CD4-positive, alpha-beta T cell treated with Interleukin-21 for 1 hour (primary cell): ENCODE measurements around the gene HLF.
"Not testable (repeated sequence)": the region's sequence is repeated elsewhere in the genome, so short reads cannot be mapped to it uniquely, and the experiment has no call there.

Source experiments
- DNase-seq: peaks from one replicate; pipeline ENCODE4 v3.0.0-alpha.2; 2020

Gene HLF

DNA sequence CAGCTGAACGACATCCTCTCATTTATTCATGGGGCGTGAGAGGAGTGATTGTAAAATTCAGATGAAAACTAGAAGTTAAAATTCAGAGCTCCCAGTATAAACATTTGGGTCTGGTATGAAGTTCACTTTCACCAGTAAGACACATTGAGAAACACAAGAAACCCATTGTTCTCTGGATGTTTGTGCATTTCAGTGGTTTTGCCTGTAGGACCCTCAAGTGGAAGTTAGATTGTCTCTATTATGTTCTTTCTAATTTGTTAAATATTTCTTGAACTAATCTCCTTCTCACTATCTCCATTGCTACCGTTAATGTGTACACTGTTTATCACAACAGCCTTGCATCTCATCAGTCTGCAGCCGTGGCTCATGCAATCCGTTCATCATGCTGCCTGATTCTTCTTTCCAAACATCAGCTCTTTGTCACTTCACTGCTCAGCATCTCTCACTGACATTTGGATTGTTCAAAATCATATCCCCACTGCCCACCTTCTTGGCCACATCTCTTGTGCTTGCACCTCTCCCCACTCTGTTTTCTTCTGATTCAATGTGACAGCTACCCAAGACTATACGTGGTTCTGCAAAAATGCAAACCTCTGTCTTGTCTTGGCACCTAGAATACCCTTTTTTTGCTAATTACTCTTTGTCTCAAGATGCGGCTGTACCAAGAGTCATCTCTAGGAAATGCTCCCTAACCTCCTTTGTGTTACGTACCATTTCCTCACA is 49.5 kb downstream of the HLF start:
- DNase-seq: no peak

DNA sequence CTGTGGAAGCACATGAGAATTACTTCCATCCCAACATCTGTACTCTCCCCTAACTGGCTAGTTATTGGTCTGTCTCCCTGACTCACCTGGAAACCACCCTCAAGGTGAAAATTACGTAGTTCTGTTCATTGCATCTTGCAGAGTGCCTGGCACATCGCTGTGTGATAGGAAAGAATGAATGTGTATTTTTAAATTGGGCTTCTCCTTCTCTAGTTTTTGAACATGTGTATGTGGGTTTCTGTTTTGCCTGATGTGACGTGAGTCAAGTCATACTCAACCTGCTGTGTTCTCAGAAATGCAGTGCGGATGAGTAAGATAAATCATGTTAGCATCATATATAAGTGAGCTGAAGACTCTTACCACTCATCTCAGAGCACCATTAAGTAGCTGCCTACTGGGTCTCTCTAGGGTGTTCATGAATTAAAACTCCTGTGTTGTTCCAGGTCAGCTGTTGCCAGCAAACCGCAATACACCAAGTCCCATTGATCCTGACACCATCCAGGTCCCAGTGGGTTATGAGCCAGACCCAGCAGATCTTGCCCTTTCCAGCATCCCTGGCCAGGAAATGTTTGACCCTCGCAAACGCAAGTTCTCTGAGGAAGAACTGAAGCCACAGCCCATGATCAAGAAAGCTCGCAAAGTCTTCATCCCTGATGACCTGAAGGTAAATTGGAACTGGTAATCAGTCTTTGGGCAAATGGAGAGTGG is 50.2 kb downstream of the HLF start:
- no peak for DNase-seq

DNA sequence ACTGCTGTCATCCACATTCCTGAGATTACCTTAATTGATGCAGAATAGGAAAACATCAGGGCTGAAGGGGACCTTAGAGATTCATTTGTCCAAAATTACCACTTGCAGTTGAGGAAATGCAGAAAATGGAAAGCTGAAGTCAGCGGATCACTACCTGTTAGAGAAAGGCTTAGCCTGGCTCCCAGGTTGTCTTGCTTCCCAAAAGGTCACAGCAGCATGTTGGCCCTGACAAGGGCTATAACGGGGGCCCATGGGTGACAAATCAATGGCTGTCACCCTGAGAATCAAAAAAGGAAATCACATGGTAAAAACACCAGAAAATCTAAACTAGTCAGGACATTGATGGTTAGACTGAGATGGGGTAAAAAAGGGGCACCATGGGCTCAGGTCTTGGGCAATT is 51.7 kb downstream of the HLF start:
- DNase-seq: no peak

DNA sequence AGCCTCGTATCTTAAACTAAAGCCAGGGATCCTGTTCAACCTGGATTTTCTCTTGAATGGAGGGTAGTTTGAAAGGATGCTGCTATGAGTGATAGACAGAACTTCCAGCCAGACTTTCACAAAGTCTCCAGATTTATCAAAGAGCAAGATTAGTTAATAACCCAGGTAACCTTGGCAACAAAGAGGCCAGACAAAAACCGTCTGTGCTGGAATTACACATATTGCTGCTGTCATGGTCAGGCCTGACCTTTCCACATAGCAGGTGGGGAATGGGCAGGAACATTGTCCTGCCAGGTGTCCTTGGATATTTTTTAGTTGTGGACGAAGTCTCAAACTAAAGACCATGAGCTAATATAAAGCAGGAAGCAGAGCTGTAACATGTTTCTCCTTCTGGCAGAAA is 52.5 kb downstream of the HLF start:
- DNase-seq: no peak

DNA sequence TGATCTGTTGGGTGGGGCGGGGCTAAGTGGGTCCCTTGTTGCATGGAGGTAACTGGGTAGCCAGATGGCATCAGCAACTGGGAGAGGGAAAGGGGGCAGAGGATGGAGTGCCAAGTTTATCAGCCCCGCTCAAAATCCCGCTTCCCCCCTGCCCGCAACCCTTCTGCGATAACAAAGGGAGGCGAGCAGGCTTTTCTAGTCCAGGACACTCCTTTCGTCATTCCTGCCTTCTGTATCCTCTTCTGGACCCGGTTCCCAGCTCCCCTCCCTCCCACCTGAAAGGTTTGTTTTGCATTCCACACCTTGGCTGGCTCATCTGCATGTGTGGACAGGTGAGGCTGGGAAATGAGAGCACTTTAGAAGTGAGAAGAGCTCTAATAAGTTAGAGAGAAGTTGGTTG is 53.3 kb downstream of the HLF start:
- no peak for DNase-seq

DNA sequence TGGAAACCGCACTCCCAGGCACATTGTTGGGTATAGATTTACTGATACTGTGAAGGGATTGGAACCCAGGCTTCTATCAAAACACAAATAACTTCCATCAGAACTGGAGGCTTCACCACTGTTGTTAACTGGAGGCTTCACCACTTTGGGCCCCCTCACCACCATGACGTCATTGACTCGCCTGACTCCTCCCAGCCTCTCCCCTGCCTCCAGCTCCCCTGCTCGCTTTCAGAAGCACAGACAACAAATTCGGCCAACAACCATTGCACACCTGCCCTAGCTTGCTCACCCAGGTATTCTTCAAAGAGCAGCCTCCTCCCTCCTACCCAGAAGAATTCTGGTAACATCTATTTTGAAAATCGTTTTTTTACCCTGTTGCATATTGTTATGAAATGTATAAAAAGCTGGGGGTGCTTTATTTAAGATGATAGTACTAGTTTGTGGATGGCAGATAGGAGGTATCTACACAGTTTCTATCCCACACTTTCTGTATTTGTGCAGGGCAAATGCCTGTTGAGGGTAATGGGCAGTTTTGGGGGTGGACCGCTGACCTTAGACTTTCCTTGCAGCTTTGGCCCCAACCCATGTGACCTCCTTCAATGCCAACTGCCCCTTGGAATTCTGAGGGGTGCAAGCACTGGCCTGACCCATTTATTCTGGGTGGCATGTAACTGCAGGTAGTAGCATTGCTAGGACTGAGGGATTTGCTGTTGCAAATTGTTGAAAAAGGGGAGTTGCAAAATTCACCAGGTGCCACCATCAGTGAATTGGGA is 54.1 kb downstream of the HLF start:
- DNase-seq: no peak

DNA sequence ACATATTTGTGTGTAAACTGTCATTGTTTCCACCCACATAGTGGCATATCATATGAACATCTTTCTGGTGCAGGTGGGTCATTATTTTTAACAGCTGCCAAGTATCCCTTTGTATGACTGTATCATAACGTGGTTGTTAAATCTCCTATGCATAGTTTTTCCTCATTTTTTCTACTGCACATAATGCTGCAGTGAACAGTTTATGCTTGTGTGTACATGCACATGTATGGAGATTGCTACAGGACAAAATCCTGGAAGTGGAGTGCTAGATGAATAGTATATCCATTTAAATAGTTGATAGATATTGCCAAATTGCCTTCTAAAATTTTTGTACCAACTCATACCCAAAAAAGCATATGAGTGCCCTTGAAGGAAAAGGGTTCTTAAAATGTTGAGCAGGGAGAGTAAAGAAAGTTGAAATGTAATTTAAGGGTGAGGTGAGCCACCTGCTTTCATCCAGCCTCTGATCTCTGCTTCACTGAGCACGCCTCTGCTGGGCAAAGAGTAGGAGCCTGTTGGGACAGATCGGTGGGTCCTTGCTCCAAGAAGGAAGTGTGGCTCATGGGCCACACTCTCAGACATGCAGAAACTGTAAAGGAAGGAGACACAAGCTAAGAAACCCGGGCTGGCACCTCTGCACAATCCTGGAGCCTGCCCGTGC is 55.3 kb downstream of the HLF start:
- no peak for DNase-seq

DNA sequence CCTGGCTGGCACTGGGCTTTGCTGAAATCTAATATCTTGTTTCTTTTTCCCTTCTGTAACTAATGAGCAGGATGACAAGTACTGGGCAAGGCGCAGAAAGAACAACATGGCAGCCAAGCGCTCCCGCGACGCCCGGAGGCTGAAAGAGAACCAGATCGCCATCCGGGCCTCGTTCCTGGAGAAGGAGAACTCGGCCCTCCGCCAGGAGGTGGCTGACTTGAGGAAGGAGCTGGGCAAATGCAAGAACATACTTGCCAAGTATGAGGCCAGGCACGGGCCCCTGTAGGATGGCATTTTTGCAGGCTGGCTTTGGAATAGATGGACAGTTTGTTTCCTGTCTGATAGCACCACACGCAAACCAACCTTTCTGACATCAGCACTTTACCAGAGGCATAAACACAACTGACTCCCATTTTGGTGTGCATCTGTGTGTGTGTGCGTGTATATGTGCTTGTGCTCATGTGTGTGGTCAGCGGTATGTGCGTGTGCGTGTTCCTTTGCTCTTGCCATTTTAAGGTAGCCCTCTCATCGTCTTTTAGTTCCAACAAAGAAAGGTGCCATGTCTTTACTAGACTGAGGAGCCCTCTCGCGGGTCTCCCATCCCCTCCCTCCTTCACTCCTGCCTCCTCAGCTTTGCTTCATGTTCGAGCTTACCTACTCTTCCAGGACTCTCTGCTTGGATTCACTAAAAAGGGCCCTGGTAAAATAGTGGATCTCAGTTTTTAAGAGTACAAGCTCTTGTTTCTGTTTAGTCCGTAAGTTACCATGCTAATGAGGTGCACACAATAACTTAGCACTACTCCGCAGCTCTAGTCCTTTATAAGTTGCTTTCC is 56.0 kb downstream of the HLF start:
- DNase-seq: no peak

DNA sequence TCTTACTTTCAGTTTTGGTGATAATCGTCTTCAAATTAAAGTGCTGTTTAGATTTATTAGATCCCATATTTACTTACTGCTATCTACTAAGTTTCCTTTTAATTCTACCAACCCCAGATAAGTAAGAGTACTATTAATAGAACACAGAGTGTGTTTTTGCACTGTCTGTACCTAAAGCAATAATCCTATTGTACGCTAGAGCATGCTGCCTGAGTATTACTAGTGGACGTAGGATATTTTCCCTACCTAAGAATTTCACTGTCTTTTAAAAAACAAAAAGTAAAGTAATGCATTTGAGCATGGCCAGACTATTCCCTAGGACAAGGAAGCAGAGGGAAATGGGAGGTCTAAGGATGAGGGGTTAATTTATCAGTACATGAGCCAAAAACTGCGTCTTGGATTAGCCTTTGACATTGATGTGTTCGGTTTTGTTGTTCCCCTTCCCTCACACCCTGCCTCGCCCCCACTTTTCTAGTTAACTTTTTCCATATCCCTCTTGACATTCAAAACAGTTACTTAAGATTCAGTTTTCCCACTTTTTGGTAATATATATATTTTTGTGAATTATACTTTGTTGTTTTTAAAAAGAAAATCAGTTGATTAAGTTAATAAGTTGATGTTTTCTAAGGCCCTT is 56.8 kb downstream of the HLF start:
- DNase-seq: no peak

DNA sequence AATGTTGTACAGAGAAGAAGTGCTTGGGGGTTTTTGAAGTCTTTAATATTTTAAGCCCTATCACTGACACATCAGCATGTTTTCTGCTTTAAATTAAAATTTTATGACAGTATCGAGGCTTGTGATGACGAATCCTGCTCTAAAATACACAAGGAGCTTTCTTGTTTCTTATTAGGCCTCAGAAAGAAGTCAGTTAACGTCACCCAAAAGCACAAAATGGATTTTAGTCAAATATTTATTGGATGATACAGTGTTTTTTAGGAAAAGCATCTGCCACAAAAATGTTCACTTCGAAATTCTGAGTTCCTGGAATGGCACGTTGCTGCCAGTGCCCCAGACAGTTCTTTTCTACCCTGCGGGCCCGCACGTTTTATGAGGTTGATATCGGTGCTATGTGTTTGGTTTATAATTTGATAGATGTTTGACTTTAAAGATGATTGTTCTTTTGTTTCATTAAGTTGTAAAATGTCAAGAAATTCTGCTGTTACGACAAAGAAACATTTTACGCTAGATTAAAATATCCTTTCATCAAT is 57.8 kb downstream of the HLF start:
- DNase-seq: no peak

DNA sequence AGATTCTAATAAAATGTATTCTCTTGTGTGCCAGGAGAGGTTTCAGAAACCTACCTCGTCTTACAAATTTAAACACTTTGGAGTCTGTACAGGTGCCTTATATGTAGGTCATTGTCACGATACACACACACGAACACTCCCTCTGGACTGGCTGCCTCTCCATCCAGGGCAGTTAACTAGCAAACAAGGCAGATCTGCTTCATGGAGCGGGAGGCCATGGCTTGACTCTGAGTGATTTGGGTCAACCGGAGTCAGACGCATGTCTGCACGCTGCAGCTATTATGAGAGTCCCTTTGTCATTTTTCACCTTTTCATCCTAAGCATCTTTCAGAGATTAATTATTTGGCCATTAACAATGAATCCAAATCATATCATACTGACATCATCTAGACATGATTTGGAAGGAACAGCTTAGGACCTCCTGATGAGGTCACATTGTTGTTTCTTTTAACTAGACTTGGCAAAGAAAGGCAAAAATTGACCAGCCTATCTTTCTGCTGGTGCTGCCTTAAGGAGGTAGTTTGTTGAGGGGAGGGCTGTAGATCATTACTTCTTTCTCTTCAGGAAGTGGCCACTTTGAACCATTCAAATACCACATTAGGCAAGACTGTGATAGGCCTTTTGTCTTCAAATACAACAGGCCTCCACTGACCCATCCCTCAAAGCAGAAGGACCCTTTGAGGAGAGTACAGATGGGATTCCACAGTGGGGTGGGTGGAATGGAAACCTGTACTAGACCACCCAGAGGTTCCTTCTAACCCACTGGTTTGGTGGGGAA is 58.9 kb downstream of the HLF start:
- no peak for DNase-seq

DNA sequence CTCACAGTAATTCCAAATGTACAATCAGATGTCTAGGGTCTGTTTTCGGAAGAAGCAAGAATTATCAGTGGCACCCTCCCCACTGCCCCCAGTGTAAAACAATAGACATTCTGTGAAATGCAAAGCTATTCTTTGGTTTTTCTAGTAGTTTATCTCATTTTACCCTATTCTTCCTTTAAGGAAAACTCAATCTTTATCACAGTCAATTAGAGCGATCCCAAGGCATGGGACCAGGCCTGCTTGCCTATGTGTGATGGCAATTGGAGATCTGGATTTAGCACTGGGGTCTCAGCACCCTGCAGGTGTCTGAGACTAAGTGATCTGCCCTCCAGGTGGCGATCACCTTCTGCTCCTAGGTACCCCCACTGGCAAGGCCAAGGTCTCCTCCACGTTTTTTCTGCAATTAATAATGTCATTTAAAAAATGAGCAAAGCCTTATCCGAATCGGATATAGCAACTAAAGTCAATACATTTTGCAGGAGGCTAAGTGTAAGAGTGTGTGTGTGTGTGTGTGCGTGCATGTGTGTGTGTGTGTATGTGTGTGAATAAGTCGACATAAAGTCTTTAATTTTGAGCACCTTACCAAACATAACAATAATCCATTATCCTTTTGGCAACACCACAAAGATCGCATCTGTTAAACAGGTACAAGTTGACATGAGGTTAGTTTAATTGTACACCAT is 59.7 kb downstream of the HLF start:
- peak; percentile 20 for DNase-seq

DNA sequence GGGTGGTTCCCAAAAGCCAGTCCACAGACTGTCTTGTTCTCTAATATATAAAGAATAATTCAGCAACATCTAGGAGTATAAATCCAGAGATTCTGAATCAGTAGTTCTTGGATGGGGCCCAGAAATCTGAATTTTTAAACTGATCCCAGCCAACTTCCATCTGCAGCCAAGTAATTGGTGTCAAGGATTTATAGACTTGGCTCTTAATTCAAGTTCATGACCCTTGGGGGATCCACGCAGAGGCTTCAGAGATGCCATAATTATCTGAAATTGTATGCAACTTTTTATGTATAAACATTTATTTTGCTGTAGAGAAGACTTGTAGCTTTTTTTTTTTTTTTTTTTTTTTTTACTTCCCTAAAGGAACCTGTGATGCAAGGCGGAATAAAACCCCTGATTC is 60.6 kb downstream of the HLF start:
- DNase-seq: no peak

DNA sequence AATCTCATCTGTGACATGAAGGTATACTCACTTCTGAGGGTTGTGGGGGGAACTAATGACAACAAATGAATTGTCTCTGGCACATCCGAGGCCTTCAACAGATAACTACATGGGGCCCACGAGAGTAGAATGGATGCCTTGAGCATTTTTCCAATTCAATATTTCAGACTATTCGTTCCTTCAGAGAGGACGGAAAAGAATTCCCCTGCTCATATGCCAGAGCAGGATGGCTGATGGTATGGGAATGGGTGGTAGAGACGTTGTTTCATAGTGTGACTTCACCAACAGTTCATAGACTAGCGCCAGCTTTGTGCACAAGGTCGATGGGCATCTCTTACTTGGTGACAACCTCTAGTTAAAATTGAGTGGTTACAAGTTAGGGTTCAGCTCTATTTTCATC is 61.3 kb downstream of the HLF start:
- no peak for DNase-seq

DNA sequence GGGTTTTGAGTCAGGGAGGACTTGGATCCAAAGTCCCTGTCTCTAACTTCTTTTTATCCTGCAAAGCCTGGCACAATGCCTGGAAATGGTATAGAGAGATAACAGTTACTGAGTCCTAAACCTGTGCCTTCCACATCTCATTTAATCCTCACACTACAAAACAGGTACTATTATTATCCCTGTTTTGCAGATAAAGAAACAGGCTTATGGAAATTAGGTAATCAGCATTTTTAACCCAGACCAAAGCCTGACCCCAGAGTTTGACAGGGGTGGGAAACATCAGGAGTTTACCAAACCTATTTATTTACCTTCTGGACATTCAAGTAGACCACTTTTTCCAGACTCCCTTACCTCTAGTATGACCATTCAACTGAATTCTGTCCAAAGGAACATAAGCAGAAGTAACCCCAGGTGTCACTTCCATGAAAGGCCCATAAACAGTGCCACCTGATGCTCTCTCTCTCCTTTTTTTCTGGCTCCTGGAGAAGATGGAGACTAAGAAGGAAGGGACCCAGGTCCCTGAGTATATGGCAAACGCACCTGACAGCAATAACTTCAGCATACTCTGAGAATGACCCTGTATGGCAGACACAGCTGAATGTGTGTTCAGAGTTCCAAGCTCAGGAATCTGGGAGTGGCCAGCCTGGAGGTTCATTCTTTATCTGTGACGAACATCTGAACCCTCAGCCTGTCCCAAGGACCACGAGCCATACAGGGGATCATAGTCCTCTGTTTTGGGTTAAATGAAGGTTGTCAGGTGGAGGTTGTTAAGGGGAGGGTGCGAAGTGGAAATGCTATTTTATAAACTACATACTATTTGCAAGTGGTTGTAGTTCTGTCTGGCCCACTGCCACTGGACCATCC is 62.7 kb downstream of the HLF start:
- DNase-seq: no peak

DNA sequence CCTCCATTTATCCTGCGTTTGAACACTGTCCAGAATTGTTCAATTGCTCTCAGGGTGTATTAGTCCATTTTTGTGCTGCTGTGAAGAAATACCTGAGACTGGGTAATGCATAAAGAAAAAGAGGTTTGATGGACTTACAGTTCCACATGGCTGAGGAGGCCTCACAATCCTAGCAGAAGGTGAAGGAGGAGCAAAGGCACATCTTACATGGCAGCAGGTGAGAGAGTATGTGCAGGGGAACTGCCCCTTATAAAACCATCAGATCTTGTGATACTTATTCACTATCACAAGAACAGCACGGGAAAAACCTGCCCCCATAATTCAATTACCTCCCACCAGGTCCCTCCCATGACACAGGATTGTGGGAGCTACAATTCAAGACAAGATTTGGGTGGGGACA is 63.8 kb downstream of the HLF start:
- DNase-seq: not testable (repeated sequence)

DNA sequence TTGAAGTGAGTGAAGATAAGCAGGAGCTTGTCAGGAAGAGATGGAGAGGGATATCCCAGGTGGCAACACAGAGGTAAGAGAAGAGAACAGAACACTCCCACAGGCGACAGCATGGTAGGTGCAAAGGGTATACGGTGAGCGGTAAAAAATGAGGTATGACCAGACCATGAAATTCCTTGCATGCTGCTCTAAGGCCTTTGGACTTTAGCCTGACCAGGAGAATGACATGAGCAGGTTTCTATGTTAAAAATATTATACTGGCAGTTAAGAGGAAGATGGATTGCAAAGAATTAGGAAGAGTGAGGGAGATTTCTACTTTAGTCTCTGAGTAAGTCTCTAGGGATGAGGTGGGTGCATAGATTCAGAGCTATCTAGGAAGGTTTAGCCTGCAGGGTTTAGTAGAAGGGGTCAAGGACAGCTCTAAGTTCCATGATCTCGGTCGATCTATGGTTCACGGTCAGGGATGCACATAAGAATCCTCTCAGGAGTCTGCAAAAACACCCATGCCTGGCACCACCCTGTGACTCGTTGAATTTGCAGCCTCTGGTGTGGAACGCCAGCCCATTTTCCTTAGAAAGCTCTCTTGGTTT is 65.7 kb downstream of the HLF start:
- DNase-seq: no peak

DNA sequence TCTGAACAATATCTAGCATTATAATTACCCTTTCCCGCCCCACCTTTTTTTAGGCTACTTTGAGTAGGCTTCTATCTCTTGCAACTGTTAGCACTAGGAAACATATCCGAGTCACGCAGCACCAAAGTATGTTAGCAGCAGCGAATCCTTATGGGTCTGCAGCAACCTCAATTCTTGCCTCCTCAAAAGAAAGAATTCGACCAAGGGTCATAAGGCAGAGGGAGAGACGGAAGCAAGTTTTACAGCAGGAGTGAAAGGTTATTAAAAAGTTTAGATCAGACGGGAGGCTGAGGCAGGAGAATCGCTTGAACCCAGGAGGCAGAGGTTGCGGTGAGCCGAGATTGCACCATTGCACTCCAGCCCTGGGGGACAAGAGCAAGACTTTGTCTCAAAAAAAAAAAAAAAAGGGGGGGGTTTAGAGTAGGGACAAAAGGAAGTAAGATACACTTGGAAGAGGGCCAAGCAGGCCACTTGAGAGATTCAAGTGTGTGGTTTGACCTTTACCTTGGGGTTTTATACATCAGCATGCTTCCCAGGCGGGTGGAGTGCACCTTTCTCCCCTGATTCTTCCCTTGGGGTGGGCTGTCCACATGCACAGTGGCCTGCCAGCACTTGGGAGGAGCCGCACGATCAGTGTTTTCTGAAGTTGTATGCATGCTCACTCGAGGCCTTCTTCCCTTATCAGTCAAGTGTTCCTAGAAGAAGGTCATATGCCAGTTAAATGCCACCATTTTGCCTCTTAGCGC is 67.7 kb downstream of the HLF start:
- DNase-seq: no peak
